ENCODE measurements around the gene RANBP6.

- TF ChIP-seq CTCF (IDR thresholded peaks at IDR 0.05) (no peak), POLR2A (IDR thresholded peaks at IDR 0.05) (no peak)
These were observed 43.7 kb downstream of the RANBP6 start for GRCh38 chr9:5971740-5972139.
